K562 (cell line): Measurements from ENCODE around the gene WDR91. TPM values are rescaled to one million over a fixed set of nuclear protein-coding genes. Genes with fewer than 3 reads are reported as not detected.

Experiments used
- ELF1 ChIP-seq: fragments of 200-800 bp; sonication (Bioruptor generic); IDR thresholded peaks from 2 replicates; pipeline ENCODE4 v1.6.1; 2016; ENCODE audit warnings: missing genetic modification characterization, missing compliant biosample characterization
- FOS ChIP-seq: IDR thresholded peaks from 3 replicates; pipeline ENCODE4 v1.6.1; 2011; ENCODE audit not compliant: insufficient read length; ENCODE audit errors: extremely low read depth
- FOXK1 ChIP-seq: sonication (generic); formaldehyde crosslinking; IDR thresholded peaks from 2 replicates; pipeline ENCODE4 v1.8.0; 2022; ENCODE audit warnings: missing genetic modification reagents, mild to moderate bottlenecking, borderline replicate concordance
- GTF2E2 ChIP-seq: fragments of 200-800 bp; sonication (Bioruptor generic); IDR thresholded peaks from 2 replicates; pipeline ENCODE4 v1.6.1; 2016; ENCODE audit warnings: missing genetic modification characterization, missing compliant biosample characterization
- HDAC6 ChIP-seq: IDR thresholded peaks from 2 replicates; pipeline ENCODE4 v1.6.1; 2012; ENCODE audit warnings: low read depth, mild to moderate bottlenecking, control low read depth, inconsistent platforms, low read length, moderate library complexity
- HDAC8 ChIP-seq: fragments of 450-650 bp; IDR thresholded peaks from 2 replicates; pipeline ENCODE4 v1.6.1; 2016; ENCODE audit warnings: mild to moderate bottlenecking, missing genetic modification characterization, moderate library complexity, missing compliant biosample characterization
- KAT2B ChIP-seq: IDR thresholded peaks from one replicate; pipeline ENCODE4 v1.6.1; 2012; ENCODE audit warnings: low read depth, mild to moderate bottlenecking, control low read depth, inconsistent platforms, low read length, moderate library complexity
- MCM7 ChIP-seq, 2 experiments: fragments of 450-650 bp; IDR thresholded peaks; 2 replicates each; pipeline ENCODE4 v1.6.1; 2016 to 2018
- MTA2 ChIP-seq: fragments of 450-650 bp; IDR thresholded peaks from 2 replicates; pipeline ENCODE4 v1.6.1; 2016; ENCODE audit warnings: low read depth
- ZNF282 ChIP-seq: sonication (generic); formaldehyde crosslinking; IDR thresholded peaks from 2 replicates; pipeline ENCODE4 v1.8.1; 2023; ENCODE audit warnings: missing genetic modification reagents
- ZNF609 ChIP-seq: sonication (generic); formaldehyde crosslinking; IDR thresholded peaks from 2 replicates; pipeline ENCODE4 v1.8.1; 2023; ENCODE audit warnings: missing genetic modification reagents, mild to moderate bottlenecking, borderline replicate concordance
- polyA plus RNA-seq, 8 experiments: library from polyadenylated mRNA; depleted of rRNA in 4 of 8; stranded (reverse) in 5 of 8; unstranded in 3 of 8; fragments of >200 nt; fragmentation: Nextera tagmentation in 2 of 8; fragmentation: Illumina TruSeq in 1 of 8; extraction: Ambion mirVana in 2 of 8; extraction: Trizol in 1 of 8; gene quantifications; 2 replicates each; pipeline versions ENCODE4 v1.2.1 to v1.2.3, GENCODE V29; 2011 to 2014; ENCODE audit warnings: inconsistent platforms in 1 of 8, missing spikeins in 1 of 8
- total RNA-seq, 7 experiments: library from RNA; depleted of rRNA in 6 of 7; stranded (reverse); fragments of >200 nt in 6 of 7; fragmentation: Illumina TruSeq in 2 of 7; extraction: Trizol in 2 of 7; gene quantifications; 2 replicates each; pipeline versions ENCODE4 v1.2.1 to v1.2.3, GENCODE V29; 2011 to 2021; ENCODE audit warnings: low replicate concordance in 1 of 7
- TF ChIP-seq, protein P1 (sequence below), 2 experiments: fragments of 450-650 bp in 1 of 2; sonication (generic) in 1 of 2; formaldehyde crosslinking in 1 of 2; IDR thresholded peaks; 2 replicates each; pipeline versions ENCODE4 v1.7.1 to v1.9.0; 2016 to 2022; ENCODE audit warnings: inconsistent platforms in 1 of 2, mild to moderate bottlenecking in 1 of 2, missing genetic modification reagents in 1 of 2

Gene WDR91
- total and polyA plus RNA-seq, 9 of the 15 experiments (the other 6 are each of a cell fraction or from before 2014, with no cell fraction given), result 1.9 to 18.2 (median 9.8) TPM

DNA sequence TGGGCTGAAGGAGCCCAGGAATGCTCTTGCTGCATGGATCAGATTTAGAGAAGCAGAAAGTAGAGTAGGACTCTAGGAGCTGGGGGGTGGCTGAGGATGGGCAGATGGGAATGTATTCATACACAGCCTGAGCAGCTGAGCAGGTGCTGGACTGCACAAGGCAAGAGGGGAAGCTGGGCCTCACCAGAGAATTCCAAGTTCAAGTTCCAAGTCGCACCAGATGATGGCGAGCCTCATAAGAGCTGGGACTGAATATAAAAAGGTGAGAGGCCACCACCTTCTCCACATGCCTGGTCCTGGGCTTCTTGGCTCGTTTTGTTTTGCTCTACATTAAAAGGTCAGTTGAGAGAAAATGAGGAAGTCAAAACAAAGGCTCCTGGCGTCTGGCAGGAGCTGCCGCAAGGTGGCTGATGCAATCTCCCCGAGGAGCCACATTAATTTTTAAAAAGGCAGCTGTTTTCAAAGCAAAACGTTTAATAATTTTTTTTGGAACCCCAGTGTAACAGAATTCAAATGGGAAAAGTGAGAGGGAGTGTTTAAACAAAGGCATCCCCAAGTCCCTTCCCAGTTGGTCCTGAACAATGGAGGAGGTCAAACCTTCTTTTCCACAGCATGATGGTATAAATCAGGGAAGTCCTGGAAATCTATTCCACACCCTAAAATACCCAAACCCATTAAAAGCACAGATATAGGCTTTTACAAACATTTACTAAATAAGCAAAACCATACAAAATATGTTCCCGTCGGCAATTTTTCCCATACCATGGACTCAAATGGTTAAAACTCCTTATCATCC is 50.3 kb downstream of the WDR91 start (continued):
- TF ChIP-seq, protein P1, sequence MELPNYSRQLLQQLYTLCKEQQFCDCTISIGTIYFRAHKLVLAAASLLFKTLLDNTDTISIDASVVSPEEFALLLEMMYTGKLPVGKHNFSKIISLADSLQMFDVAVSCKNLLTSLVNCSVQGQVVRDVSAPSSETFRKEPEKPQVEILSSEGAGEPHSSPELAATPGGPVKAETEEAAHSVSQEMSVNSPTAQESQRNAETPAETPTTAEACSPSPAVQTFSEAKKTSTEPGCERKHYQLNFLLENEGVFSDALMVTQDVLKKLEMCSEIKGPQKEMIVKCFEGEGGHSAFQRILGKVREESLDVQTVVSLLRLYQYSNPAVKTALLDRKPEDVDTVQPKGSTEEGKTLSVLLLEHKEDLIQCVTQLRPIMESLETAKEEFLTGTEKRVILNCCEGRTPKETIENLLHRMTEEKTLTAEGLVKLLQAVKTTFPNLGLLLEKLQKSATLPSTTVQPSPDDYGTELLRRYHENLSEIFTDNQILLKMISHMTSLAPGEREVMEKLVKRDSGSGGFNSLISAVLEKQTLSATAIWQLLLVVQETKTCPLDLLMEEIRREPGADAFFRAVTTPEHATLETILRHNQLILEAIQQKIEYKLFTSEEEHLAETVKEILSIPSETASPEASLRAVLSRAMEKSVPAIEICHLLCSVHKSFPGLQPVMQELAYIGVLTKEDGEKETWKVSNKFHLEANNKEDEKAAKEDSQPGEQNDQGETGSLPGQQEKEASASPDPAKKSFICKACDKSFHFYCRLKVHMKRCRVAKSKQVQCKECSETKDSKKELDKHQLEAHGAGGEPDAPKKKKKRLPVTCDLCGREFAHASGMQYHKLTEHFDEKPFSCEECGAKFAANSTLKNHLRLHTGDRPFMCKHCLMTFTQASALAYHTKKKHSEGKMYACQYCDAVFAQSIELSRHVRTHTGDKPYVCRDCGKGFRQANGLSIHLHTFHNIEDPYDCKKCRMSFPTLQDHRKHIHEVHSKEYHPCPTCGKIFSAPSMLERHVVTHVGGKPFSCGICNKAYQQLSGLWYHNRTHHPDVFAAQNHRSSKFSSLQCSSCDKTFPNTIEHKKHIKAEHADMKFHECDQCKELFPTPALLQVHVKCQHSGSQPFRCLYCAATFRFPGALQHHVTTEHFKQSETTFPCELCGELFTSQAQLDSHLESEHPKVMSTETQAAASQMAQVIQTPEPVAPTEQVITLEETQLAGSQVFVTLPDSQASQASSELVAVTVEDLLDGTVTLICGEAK (IDR thresholded peaks at IDR 0.05), result no peak
- TF ChIP-seq, protein P1 (CRISPR knock-in tag; IDR thresholded peaks at IDR 0.05), result no peak
- no peak for TF ChIP-seq MCM7 (IDR thresholded peaks at IDR 0.05)
- no peak for TF ChIP-seq MTA2
- TF ChIP-seq KAT2B, result no peak
- TF ChIP-seq ZNF282, result no peak
- TF ChIP-seq GTF2E2, result no peak; the same call in 1 of the 2 replicates
- TF ChIP-seq FOXK1, result no peak
- TF ChIP-seq HDAC6, result no peak
- no peak for TF ChIP-seq ZNF609 (CRISPR knock-in tag)
- no peak for TF ChIP-seq FOS
- no peak for TF ChIP-seq HDAC8
- TF ChIP-seq ELF1 (tag), result 0 out of 2 replicates have a peak, but pooled peaks have one; percentile 33
